Naive thymus-derived CD4-positive, alpha-beta T cell (primary cell): ENCODE results near the gene ITPR3. TPM values are rescaled to one million over a fixed set of nuclear protein-coding genes. Genes with fewer than 3 reads are reported as not detected.

Experiments
- ATAC-seq: fragments of 150-1000 bp; cut with Tn5 transposase; 2 replicates; pipeline ENCODE4 v1.10.0; 2021; ENCODE audit warnings: mild to moderate bottlenecking, moderate library complexity
- CTCF ChIA-PET: fragments of 350-600 bp; sonication (Branson Sonifier 250); formaldehyde crosslinking; loops from one replicate; lab custom pipeline; 2021; ENCODE audit warnings: antibody characterized with exemption; lab: Charles Lee
- POLR2A ChIA-PET: fragments of 350-600 bp; sonication (Branson Sonifier 250); formaldehyde crosslinking; loops from one replicate; lab custom pipeline; 2021; ENCODE audit warnings: antibody characterized with exemption, inconsistent platforms; lab: Charles Lee
- DNase-seq, 9 donors: peaks; one replicate each; pipeline versions ENCODE4 v3.0.0 to v3.0.0-alpha.2; 2020 to 2022; ENCODE audit warnings: mixed read lengths in 1 of 9
- H3K27ac ChIP-seq: one replicate; pipeline ENCODE4 v1.7.0; 2013; ENCODE audit warnings: mild to moderate bottlenecking, low read depth, low read length, moderate library complexity
- H3K27me3 ChIP-seq, 2 donors: one replicate each; pipeline ENCODE4 v1.7.0; 2013; ENCODE audit warnings: low read length in 2 of 2, mild to moderate bottlenecking in 2 of 2, moderate library complexity in 2 of 2; ENCODE audit not compliant: control insufficient read depth in 2 of 2, insufficient read depth in 2 of 2
- H3K36me3 ChIP-seq, 3 experiments: 1 replicate in 2 of 3; 2 replicates in 1 of 3; pipeline ENCODE4 v1.7.0; 2013; ENCODE audit warnings: low read length in 3 of 3, mild to moderate bottlenecking in 3 of 3, moderate library complexity in 1 of 3; ENCODE audit not compliant: insufficient read depth in 3 of 3, control insufficient read depth in 2 of 3
- H3K4me1 ChIP-seq, 2 donors: one replicate each; pipeline ENCODE4 v1.7.0; 2013; ENCODE audit warnings: low read length in 2 of 2, mild to moderate bottlenecking in 2 of 2, moderate library complexity in 1 of 2; ENCODE audit not compliant: control insufficient read depth in 2 of 2, insufficient read depth in 2 of 2
- H3K4me3 ChIP-seq: 2 replicates; pipeline ENCODE4 v1.7.0; 2013; ENCODE audit warnings: mild to moderate bottlenecking, low read length
- H3K9me3 ChIP-seq, 3 experiments: 1 replicate in 2 of 3; 2 replicates in 1 of 3; pipeline ENCODE4 v1.7.0; 2013; ENCODE audit warnings: low read length in 3 of 3; ENCODE audit not compliant: control insufficient read depth in 2 of 3
- H3K27ac Mint-ChIP-seq, 9 donors: one replicate each; pipeline ENCODE4 v1.8.0; 2020 to 2022; ENCODE audit warnings: mixed read lengths in 9 of 9, mild to moderate bottlenecking in 8 of 9, moderate library complexity in 5 of 9, inconsistent platforms in 2 of 9
- H3K27me3 Mint-ChIP-seq, 5 donors: one replicate each; pipeline ENCODE4 v1.8.0; 2021 to 2022; ENCODE audit warnings: mixed read lengths in 5 of 5, mild to moderate bottlenecking in 1 of 5
- H3K36me3 Mint-ChIP-seq, 5 donors: one replicate each; pipeline ENCODE4 v1.8.0; 2020 to 2022; ENCODE audit warnings: mixed read lengths in 5 of 5, mild to moderate bottlenecking in 3 of 5, inconsistent platforms in 1 of 5
- H3K4me1 Mint-ChIP-seq, 7 donors: one replicate each; pipeline ENCODE4 v1.8.0; 2020 to 2022; ENCODE audit warnings: mixed read lengths in 7 of 7, mild to moderate bottlenecking in 3 of 7, inconsistent platforms in 1 of 7
- H3K4me3 Mint-ChIP-seq, 10 donors: one replicate each; pipeline ENCODE4 v1.8.0; 2020 to 2022; ENCODE audit warnings: mild to moderate bottlenecking in 10 of 10, mixed read lengths in 10 of 10, moderate library complexity in 6 of 10, inconsistent platforms in 2 of 10
- H3K9me3 Mint-ChIP-seq, 11 donors: one replicate each; pipeline ENCODE4 v1.8.0; 2020 to 2022; ENCODE audit warnings: mixed read lengths in 11 of 11, mild to moderate bottlenecking in 4 of 11, inconsistent platforms in 1 of 11, moderate library complexity in 1 of 11
- intact Hi-C, 2 donors: fragments of 100-400 bp; cut with micrococcal nuclease; formaldehyde crosslinking; loops; one replicate each; pipeline ENCODE4 v1.15.1; 2023
- polyA plus RNA-seq, 2 donors: library from polyadenylated mRNA; unstranded; fragments of 300-500 nt; fragmentation: Illumina TruSeq; gene quantifications; one replicate each; pipeline ENCODE4 v1.2.3, GENCODE V29; 2021
- total RNA-seq, 6 experiments: library from RNA in 5 of 6; stranded (reverse) in 5 of 6; gene quantifications; 1 replicate in 5 of 6; 2 replicates in 1 of 6; pipeline ENCODE4 v1.2.3 and lab custom pipeline; 2021 to 2026

ITPR3 gene
- total and polyA plus RNA-seq, 7 experiments from 2014 or later: 1.7 to 65.7 (median 41.4) TPM

DNA sequence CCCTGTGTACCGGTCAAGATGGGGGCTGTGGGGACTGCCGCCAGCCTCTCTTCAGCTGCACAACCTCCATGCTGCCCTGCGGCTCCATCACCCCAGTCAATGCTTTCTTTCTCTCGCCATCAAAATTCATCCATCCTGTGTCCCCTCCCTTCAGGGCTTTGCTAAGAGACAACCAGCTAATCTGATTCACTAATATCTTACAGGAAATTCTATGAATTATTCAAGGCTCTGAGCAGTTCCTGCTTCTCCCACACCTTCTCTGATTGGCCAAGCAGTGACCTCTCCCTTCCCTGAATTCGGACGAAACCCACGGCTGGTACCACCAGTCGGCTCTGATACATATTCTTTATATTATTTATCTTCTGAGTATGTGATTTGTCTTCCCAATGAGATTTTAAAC is 13.8 kb downstream of the ITPR3 start:
- Mint-ChIP-seq H3K27ac (peak overlapping the region in 4 of 9 donors; percentile 12 to 80 (median 56)), H3K36me3 (peaks cover 0 to 10% (median 9%) of the 10 kb centered on the region in 5 donors), H3K27me3 (peaks cover 0 to 3% (median 0%) of the 10 kb centered on the region in 5 donors), H3K9me3 (no peaks in the 10 kb centered on the region), H3K4me3 (peak overlapping the region; percentile 69 to 94 (median 87)), H3K4me1 (peaks cover 45 to 77% (median 70%) of the 10 kb centered on the region in 7 donors)
- Histone ChIP-seq H3K9me3 (no peaks in the 10 kb centered on the region), H3K36me3 (no peaks in the 10 kb centered on the region), H3K27me3 (no peaks in the 10 kb centered on the region), H3K4me3 (no peak overlapping the region), H3K4me1 (peaks cover 20 to 30% of the 10 kb centered on the region in 2 donors), H3K27ac (no peak overlapping the region)
- ChIA-PET CTCF (interaction anchor here (1.8 kb wide), 1 partner anchor 66 kb away, joined by 4 read pairs; no protein-coding TSS in a partner anchor), POLR2A (interaction anchor here (1.8 kb wide), 1 partner anchor 13 kb away, joined by 14 read pairs; the partner anchor contains the start of gene ITPR3)
- ATAC-seq (no peak), DNase-seq (no peak)
- intact Hi-C loops: loop anchor here in 1 of 2 donors (2.0 to 5.0 kb wide), 2 partner anchors 14 to 208 kb away; partner anchors contain the start of gene ITPR3

DNA sequence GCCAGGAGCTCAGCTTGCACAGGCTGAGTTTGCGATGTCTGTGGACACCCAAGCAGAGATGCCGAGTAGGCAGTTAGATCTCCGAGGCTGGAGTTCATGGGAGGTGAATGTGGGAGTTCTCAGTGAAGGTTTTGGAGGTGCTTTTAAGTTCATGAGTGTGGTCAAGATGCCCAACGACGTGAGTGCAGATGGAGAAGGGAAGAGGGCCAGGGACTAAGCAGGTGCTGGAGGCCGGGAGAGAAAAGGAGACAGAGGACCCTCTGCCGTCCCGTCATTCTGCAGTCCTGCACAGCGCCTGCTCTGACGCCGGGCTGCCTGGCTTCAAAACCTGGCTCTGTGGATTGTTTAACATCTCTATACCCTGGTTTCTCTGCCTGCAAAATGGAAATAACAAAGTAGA is 15.5 kb downstream of the ITPR3 start:
- no peaks in the 10 kb centered on the region for H3K27me3 ChIP-seq
- POLR2A ChIA-PET: no interaction called here
- H3K9me3 Mint-ChIP-seq: no peaks in the 10 kb centered on the region
- peaks cover 0 to 3% (median 0%) of the 10 kb centered on the region in 5 donors for H3K27me3 Mint-ChIP-seq
- H3K27ac ChIP-seq: no peak overlapping the region
- H3K36me3 ChIP-seq: peaks cover 0 to 14% (median 0%) of the 10 kb centered on the region in 3 experiments
- H3K4me1 ChIP-seq: peaks cover 20 to 21% of the 10 kb centered on the region in 2 donors
- H3K27ac Mint-ChIP-seq: peak overlapping the region in 5 of 9 donors; percentile 23 to 71 (median 36)
- H3K4me3 ChIP-seq: no peak overlapping the region
- peaks cover 0 to 12% (median 10%) of the 10 kb centered on the region in 5 donors for H3K36me3 Mint-ChIP-seq
- CTCF ChIA-PET: no interaction called here
- no peaks in the 10 kb centered on the region for H3K9me3 ChIP-seq
- ATAC-seq (no peak), DNase-seq (no peak)
- no peak overlapping the region for H3K4me3 Mint-ChIP-seq
- H3K4me1 Mint-ChIP-seq: peaks cover 35 to 62% (median 56%) of the 10 kb centered on the region in 7 donors
- intact Hi-C loops: no loop called here

DNA sequence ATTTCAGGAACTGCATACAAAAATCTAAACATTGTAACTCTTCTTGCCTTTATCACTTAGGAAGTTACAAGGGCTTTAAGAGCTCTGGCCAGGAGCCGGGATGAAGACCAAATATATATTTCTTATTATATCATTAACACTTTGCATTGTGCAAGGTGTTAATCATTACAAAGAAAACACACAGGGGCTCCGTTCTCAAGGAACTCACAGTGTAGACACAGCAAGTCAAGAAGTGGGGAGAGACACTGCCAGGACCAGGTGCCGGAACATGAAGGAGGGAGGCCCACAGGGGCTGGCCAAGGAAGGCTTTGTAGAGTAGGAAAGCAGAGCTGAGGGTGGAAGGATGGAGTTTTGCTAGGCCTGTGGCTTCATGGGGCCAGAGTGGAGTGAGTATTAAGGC is 17.4 kb downstream of the ITPR3 start:
- CTCF ChIA-PET: no interaction called here
- no peaks in the 10 kb centered on the region for H3K9me3 Mint-ChIP-seq
- peaks cover 31 to 58% (median 48%) of the 10 kb centered on the region in 7 donors for H3K4me1 Mint-ChIP-seq
- Histone ChIP-seq H3K9me3 (no peaks in the 10 kb centered on the region), H3K27me3 (no peaks in the 10 kb centered on the region), H3K4me3 (no peak overlapping the region), H3K4me1 (peaks cover 8 to 11% of the 10 kb centered on the region in 2 donors), H3K27ac (no peak overlapping the region), H3K36me3 (peaks cover 0 to 33% (median 0%) of the 10 kb centered on the region in 3 experiments)
- H3K27ac Mint-ChIP-seq: peak overlapping the region in 6 of 9 donors; percentile 30 to 89 (median 56)
- intact Hi-C loops: no loop called here
- H3K36me3 Mint-ChIP-seq: peaks cover 0 to 19% (median 7%) of the 10 kb centered on the region in 5 donors
- POLR2A ChIA-PET: interaction anchor here (0.9 kb wide), 1 partner anchor 10 kb away, joined by 3 read pairs; no protein-coding TSS in a partner anchor
- H3K27me3 Mint-ChIP-seq: no peaks in the 10 kb centered on the region
- no peak for ATAC-seq
- DNase-seq: no peak
- H3K4me3 Mint-ChIP-seq: no peak overlapping the region

DNA sequence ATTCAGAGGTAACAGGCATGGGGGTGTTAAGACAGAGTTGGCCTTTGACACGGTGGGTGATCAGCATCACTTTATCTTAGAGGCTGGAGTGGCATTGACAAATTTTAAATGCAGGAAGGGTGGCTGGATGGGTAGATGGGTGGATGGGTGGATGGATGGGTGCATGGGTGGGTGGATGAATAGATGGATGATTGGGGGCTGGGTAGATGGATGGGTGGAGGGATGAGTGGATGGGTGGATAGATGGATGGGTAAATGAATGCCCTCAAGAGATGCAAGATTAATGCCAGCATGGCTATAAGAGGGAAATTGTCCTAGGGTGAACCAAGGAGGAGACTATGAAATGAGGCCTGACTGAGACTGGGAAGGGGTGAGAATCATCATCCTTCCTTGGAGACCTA is 18.4 kb downstream of the ITPR3 start:
- H3K36me3 ChIP-seq: peaks cover 0 to 35% (median 0%) of the 10 kb centered on the region in 3 experiments
- H3K4me3 Mint-ChIP-seq: no peak overlapping the region
- ATAC-seq (no peak), DNase-seq (no peak)
- no peak overlapping the region for H3K27ac ChIP-seq
- peaks cover 0 to 19% (median 7%) of the 10 kb centered on the region in 5 donors for H3K36me3 Mint-ChIP-seq
- H3K9me3 Mint-ChIP-seq: no peaks in the 10 kb centered on the region
- peak overlapping the region in 6 of 9 donors; percentile 14 to 89 (median 54) for H3K27ac Mint-ChIP-seq
- no peaks in the 10 kb centered on the region for H3K9me3 ChIP-seq
- CTCF ChIA-PET: no interaction called here
- no peak overlapping the region for H3K4me3 ChIP-seq
- no peaks in the 10 kb centered on the region for H3K27me3 Mint-ChIP-seq
- H3K4me1 ChIP-seq: peaks cover under 1 to 3% of the 10 kb centered on the region in 2 donors
- intact Hi-C loops: no loop called here
- POLR2A ChIA-PET: no interaction called here
- peaks cover 24 to 49% (median 39%) of the 10 kb centered on the region in 7 donors for H3K4me1 Mint-ChIP-seq
- H3K27me3 ChIP-seq: no peaks in the 10 kb centered on the region

DNA sequence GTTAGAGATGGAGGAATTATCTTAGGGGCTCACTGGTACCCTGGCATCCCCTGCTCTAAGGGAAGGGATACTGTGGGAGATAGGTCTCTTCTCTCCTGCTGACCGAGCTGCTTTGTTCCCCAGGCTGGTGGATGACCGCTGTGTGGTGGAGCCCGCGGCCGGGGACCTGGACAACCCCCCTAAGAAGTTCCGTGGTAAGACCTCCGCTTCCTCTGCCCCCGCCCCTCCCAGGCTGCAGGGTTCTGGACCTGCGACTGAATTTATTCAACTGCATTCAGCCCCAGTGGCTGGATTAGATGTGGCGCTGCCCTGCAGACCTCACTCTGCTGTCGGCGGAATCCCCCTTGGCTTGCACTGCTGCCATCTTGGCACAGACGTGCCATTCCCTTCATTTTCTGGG is 19.2 kb downstream of the ITPR3 start:
- H3K27me3 Mint-ChIP-seq: no peaks in the 10 kb centered on the region
- Histone ChIP-seq H3K9me3 (no peaks in the 10 kb centered on the region), H3K27me3 (no peaks in the 10 kb centered on the region), H3K4me3 (no peak overlapping the region), H3K36me3 (peaks cover 0 to 35% (median 0%) of the 10 kb centered on the region in 3 experiments), H3K4me1 (peaks cover 0 to 1% of the 10 kb centered on the region in 2 donors), H3K27ac (no peak overlapping the region)
- peaks cover 17 to 42% (median 33%) of the 10 kb centered on the region in 7 donors for H3K4me1 Mint-ChIP-seq
- DNase-seq (no peak), ATAC-seq (no peak)
- H3K27ac Mint-ChIP-seq: peak overlapping the region in 3 of 9 donors; percentile 12 to 89 (median 58)
- H3K4me3 Mint-ChIP-seq: no peak overlapping the region
- ChIA-PET CTCF (no interaction called here), POLR2A (no interaction called here)
- H3K9me3 Mint-ChIP-seq: no peaks in the 10 kb centered on the region
- intact Hi-C loops: no loop called here
- H3K36me3 Mint-ChIP-seq: peaks cover 0 to 19% (median 7%) of the 10 kb centered on the region in 5 donors

DNA sequence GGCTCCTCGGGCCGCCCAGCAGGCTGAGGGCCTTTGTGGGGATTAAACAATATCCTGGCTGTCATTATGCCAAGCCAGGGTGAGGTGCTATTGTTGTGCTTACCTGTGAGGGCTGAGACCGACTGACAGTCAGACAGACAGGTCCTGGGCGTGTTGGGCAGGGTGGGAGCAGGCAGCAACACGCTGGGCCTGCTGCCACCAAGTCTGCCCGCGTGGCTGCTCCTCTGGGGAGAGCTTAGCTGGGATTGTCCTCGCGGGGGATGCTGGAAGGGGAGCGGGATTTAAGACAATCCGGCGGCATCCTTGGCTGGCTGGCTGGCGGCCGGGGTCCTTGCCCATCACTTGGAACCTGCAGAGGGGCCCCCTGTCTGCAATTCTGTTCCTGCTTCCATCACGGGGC is 20.0 kb downstream of the ITPR3 start:
- Histone ChIP-seq H3K27ac (no peak overlapping the region), H3K4me1 (no peaks in the 10 kb centered on the region), H3K36me3 (peaks cover 0 to 35% (median 0%) of the 10 kb centered on the region in 3 experiments), H3K4me3 (no peak overlapping the region), H3K27me3 (no peaks in the 10 kb centered on the region), H3K9me3 (no peaks in the 10 kb centered on the region)
- DNase-seq (no peak), ATAC-seq (no peak)
- CTCF ChIA-PET: no interaction called here
- intact Hi-C loops: no loop called here
- no peak overlapping the region for H3K4me3 Mint-ChIP-seq
- POLR2A ChIA-PET: no interaction called here
- peaks cover 0 to 19% (median 7%) of the 10 kb centered on the region in 5 donors for H3K36me3 Mint-ChIP-seq
- H3K27me3 Mint-ChIP-seq: no peaks in the 10 kb centered on the region
- no peaks in the 10 kb centered on the region for H3K9me3 Mint-ChIP-seq
- H3K4me1 Mint-ChIP-seq: peaks cover 15 to 39% (median 34%) of the 10 kb centered on the region in 7 donors
- peak overlapping the region in 2 of 9 donors; percentile 36 to 53 for H3K27ac Mint-ChIP-seq
